Lower leg skin (tissue), 3 donors: Measurements from ENCODE around the gene PLA2G2F.

Experiments
- POLR2A ChIP-seq, 2 donors: fragments of 450-650 bp; IDR thresholded peaks; one replicate each; pipeline ENCODE4 v1.6.1; 2016 to 2017; ENCODE audit warnings: antibody characterized with exemption in 2 of 2, mild to moderate bottlenecking in 1 of 2, moderate library complexity in 1 of 2
- TF ChIP-seq, protein P1 (sequence below), 3 donors: fragments of 450-650 bp; IDR thresholded peaks; one replicate each; pipeline ENCODE4 v1.5.1; 2016; ENCODE audit warnings: antibody characterized with exemption in 3 of 3, mild to moderate bottlenecking in 3 of 3, moderate library complexity in 2 of 3

DNA sequence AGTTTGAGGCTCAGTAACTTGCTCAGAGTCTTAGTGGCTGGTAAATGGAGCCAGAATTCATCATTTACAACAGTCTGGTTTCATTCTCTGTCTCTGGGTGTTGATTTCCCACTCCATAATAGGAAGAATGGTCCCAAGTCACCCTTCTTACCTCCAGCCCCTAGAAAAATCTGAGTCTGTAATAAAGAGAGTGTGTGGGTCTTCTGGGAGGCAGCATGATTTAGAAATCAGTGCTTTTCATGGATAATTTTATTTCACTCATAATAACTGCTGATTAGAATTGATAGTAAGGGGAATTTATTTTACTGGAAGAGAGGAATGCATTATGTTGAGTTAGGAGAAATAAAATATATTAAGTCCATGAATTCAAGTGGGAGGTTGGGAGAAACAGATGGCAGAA, 21.9 kb upstream of the PLA2G2F start:
- TF ChIP-seq, protein P1, sequence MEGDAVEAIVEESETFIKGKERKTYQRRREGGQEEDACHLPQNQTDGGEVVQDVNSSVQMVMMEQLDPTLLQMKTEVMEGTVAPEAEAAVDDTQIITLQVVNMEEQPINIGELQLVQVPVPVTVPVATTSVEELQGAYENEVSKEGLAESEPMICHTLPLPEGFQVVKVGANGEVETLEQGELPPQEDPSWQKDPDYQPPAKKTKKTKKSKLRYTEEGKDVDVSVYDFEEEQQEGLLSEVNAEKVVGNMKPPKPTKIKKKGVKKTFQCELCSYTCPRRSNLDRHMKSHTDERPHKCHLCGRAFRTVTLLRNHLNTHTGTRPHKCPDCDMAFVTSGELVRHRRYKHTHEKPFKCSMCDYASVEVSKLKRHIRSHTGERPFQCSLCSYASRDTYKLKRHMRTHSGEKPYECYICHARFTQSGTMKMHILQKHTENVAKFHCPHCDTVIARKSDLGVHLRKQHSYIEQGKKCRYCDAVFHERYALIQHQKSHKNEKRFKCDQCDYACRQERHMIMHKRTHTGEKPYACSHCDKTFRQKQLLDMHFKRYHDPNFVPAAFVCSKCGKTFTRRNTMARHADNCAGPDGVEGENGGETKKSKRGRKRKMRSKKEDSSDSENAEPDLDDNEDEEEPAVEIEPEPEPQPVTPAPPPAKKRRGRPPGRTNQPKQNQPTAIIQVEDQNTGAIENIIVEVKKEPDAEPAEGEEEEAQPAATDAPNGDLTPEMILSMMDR (IDR thresholded peaks at IDR 0.05): no peak
- no peak for TF ChIP-seq POLR2A (IDR thresholded peaks at IDR 0.05)
